HCT116 (cell line): ENCODE results near the gene SPOP. TPM values are rescaled to one million over a fixed set of nuclear protein-coding genes. Genes with fewer than 3 reads are reported as not detected.

Experiments used
- ATAC-seq: fragments of 200-7000 bp; cut with Tn5 transposase; 2 replicates; pipeline ENCODE4 v1.9.1; 2020; ENCODE audit warnings: mild to moderate bottlenecking, moderate library complexity
- BruUV-seq: library from RNA; stranded (reverse); fragments of 400-500 nt; replicated peaks from 2 replicates; lab custom pipeline; 2021; lab: Mats Ljungman, UMichigan
- CTCF ChIA-PET: fragments of 300-600 bp; sonication (Branson Sonifier 250); formaldehyde crosslinking; loops from one replicate; lab custom pipeline; 2021; ENCODE audit warnings: antibody characterized with exemption; lab: Charles Lee
- POLR2A ChIA-PET: fragments of 300-600, 350-600 bp; sonication (Branson Sonifier 250); formaldehyde crosslinking; loops from one replicate; lab custom pipeline; 2021; ENCODE audit warnings: antibody characterized with exemption; lab: Charles Lee
- RAD21 ChIA-PET, 2 experiments: fragments of 300-600 bp; sonication (Branson Sonifier 250); formaldehyde crosslinking; loops; one replicate each; lab custom pipeline; 2023; ENCODE audit warnings: low total read pairs in 2 of 2; ENCODE audit not compliant: uncharacterized antibody in 2 of 2, unreplicated experiment in 2 of 2, low non-redundant PET in 1 of 2; lab: Charles Lee
- DNase-seq: peaks from one replicate; pipeline ENCODE4 v3.0.0-alpha.2; 2010; ENCODE audit warnings: low read depth, low spot score
- H2AFZ ChIP-seq: fragments of 200-600 bp; shearing (Covaris generic), sonication (generic); 2 replicates; pipeline ENCODE4 v1.6.1; 2017; ENCODE audit warnings: low read depth, mixed run types, mixed read lengths, antibody characterized with exemption, low read length; ENCODE audit not compliant: poor library complexity, severe bottlenecking
- H3K27ac ChIP-seq: 2 replicates; pipeline ENCODE4 v1.5.1; 2012; ENCODE audit warnings: low read depth, low read length
- H3K27me3 ChIP-seq: fragments of 200-600 bp; sonication (generic); 2 replicates; pipeline ENCODE4 v1.6.1; 2016; ENCODE audit warnings: mixed run types, low read length, mixed read lengths; ENCODE audit not compliant: insufficient read depth
- H3K36me3 ChIP-seq, 2 experiments: fragments of 200-500 bp in 1 of 2; fragments of 200-600 bp in 1 of 2; sonication (Bioruptor generic) in 1 of 2; sonication (generic) in 1 of 2; 2 replicates each; pipeline versions ENCODE4 v1.5.1 to v1.6.1; 2014 to 2016; ENCODE audit warnings: low read length in 2 of 2, inconsistent platforms in 1 of 2, mixed read lengths in 1 of 2, mixed run types in 1 of 2; ENCODE audit not compliant: insufficient read depth in 2 of 2, control insufficient read depth in 1 of 2
- H3K4me1 ChIP-seq, 2 experiments: fragments of 200-600 bp in 1 of 2; sonication (generic) in 1 of 2; 2 replicates each; pipeline versions ENCODE4 v1.5.1 to v1.6.1; 2012 to 2017; ENCODE audit warnings: low read length in 2 of 2, inconsistent platforms in 1 of 2, mild to moderate bottlenecking in 1 of 2, mixed read lengths in 1 of 2, mixed run types in 1 of 2, moderate library complexity in 1 of 2; ENCODE audit not compliant: insufficient read depth in 2 of 2, control insufficient read depth in 1 of 2
- H3K4me2 ChIP-seq: fragments of 200-600 bp; sonication (generic); 2 replicates; pipeline ENCODE4 v1.6.1; 2017; ENCODE audit warnings: mixed run types, low read length, mixed read lengths
- H3K4me3 ChIP-seq, 2 experiments: fragments of 200-600 bp in 1 of 2; sonication (generic) in 1 of 2; replicated peaks in 1 of 2; 2 replicates each; pipeline ENCODE4 v1.5.1; 2011 to 2016; ENCODE audit warnings: low read length in 2 of 2, control low read depth in 1 of 2, low read depth in 1 of 2, mild to moderate bottlenecking in 1 of 2, mixed read lengths in 1 of 2, mixed run types in 1 of 2
- H3K79me2 ChIP-seq: fragments of 200-600 bp; sonication (generic); 2 replicates; pipeline ENCODE4 v1.6.1; 2017; ENCODE audit warnings: mild to moderate bottlenecking, mixed run types, low read length, moderate library complexity, mixed read lengths; ENCODE audit not compliant: insufficient read depth
- H3K9ac ChIP-seq: fragments of 200-600 bp; sonication (generic); 2 replicates; pipeline ENCODE4 v1.6.1; 2016; ENCODE audit warnings: low read length, mixed read lengths
- H3K9me2 ChIP-seq: fragments of 200-600 bp; sonication (generic), shearing (Covaris generic); 2 replicates; pipeline ENCODE4 v1.6.1; 2017; ENCODE audit warnings: mixed run types, mild to moderate bottlenecking, moderate library complexity; ENCODE audit not compliant: insufficient read depth
- H3K9me3 ChIP-seq, 2 experiments: fragments of 200-500 bp in 1 of 2; fragments of 200-600 bp in 1 of 2; sonication (Bioruptor generic) in 1 of 2; sonication (generic) in 1 of 2; 2 replicates each; pipeline ENCODE4 v1.6.1; 2014 to 2017; ENCODE audit warnings: low read length in 2 of 2, mixed read lengths in 2 of 2, inconsistent platforms in 1 of 2, low read depth in 1 of 2, mild to moderate bottlenecking in 1 of 2, mixed run types in 1 of 2, moderate library complexity in 1 of 2; ENCODE audit not compliant: control insufficient read depth in 1 of 2, insufficient read depth in 1 of 2
- H4K20me1 ChIP-seq: fragments of 200-600 bp; sonication (generic), shearing (Covaris generic); 2 replicates; pipeline ENCODE4 v1.6.1; 2017; ENCODE audit warnings: mixed run types, mild to moderate bottlenecking, moderate library complexity; ENCODE audit not compliant: insufficient read depth
- CBX3 ChIP-seq: IDR thresholded peaks from 2 replicates; pipeline ENCODE4 v1.6.1; 2012; ENCODE audit warnings: low read depth
- CEBPB ChIP-seq: IDR thresholded peaks from 2 replicates; pipeline ENCODE4 v1.6.1; 2012; ENCODE audit warnings: low read depth
- EGR1 ChIP-seq: IDR thresholded peaks from 2 replicates; pipeline ENCODE4 v1.6.1; 2012; ENCODE audit warnings: low read depth
- ELF1 ChIP-seq: IDR thresholded peaks from 2 replicates; pipeline ENCODE4 v1.6.1; 2012; ENCODE audit warnings: low read depth, borderline replicate concordance
- EZH2 ChIP-seq: fragments of 200-600 bp; sonication (generic); IDR thresholded peaks from 2 replicates; pipeline ENCODE4 v1.6.1; 2017; ENCODE audit warnings: antibody characterized with exemption, mixed run types
- EZH2phosphoT487 ChIP-seq: fragments of 200-600 bp; IDR thresholded peaks from 2 replicates; pipeline ENCODE4 v1.6.1; 2018; ENCODE audit warnings: antibody characterized with exemption, borderline replicate concordance
- JUND ChIP-seq: IDR thresholded peaks from 2 replicates; pipeline ENCODE4 v1.6.1; 2012
- POLR2A ChIP-seq: IDR thresholded peaks from 2 replicates; pipeline ENCODE4 v1.7.0; 2011; ENCODE audit warnings: borderline replicate concordance; ENCODE audit not compliant: insufficient read depth, insufficient read length; ENCODE audit errors: extremely low read depth
- POLR2AphosphoS5 ChIP-seq: IDR thresholded peaks from 2 replicates; pipeline ENCODE4 v1.6.1; 2011; ENCODE audit warnings: mild to moderate bottlenecking, low read depth, low read length, moderate library complexity
- SP1 ChIP-seq: IDR thresholded peaks from 2 replicates; pipeline ENCODE4 v1.6.1; 2012; ENCODE audit warnings: low read depth
- YY1 ChIP-seq: IDR thresholded peaks from 2 replicates; pipeline ENCODE4 v1.6.1; 2011; ENCODE audit warnings: low read length, low read depth, moderate library complexity, mild to moderate bottlenecking; ENCODE audit not compliant: insufficient replicate concordance; ENCODE audit errors: extremely low read depth
- ZNF274 ChIP-seq: fragments of 200-500 bp; sonication (Bioruptor generic); IDR thresholded peaks from 2 replicates; pipeline ENCODE4 v1.6.1; 2014; ENCODE audit warnings: mild to moderate bottlenecking, low read depth, low read length, inconsistent platforms
- intact Hi-C: fragments of 100-400 bp; cut with micrococcal nuclease; formaldehyde crosslinking; loops from 2 replicates; pipeline ENCODE4 v1.10.0; 2022
- total RNA-seq: library from RNA; stranded (reverse); gene quantifications from one replicate; pipeline ENCODE4 v1.2.1, GENCODE V29; 2021; ENCODE audit not compliant: unreplicated experiment
- TF ChIP-seq, protein P1 (sequence below), 3 experiments: fragments of 200-600 bp in 1 of 3; sonication (generic) in 1 of 3; IDR thresholded peaks in 2 of 3; conservative IDR thresholded peaks in 1 of 3; 2 replicates each; pipeline ENCODE4 v1.5.1; 2012 to 2017; ENCODE audit warnings: low read depth in 2 of 3, low read length in 2 of 3, antibody characterized with exemption in 1 of 3, borderline replicate concordance in 1 of 3, control low read depth in 1 of 3, mild to moderate bottlenecking in 1 of 3, mixed read lengths in 1 of 3, mixed run types in 1 of 3, moderate library complexity in 1 of 3; ENCODE audit not compliant: insufficient read depth in 1 of 3
- TF ChIP-seq, protein P2 (sequence below): IDR thresholded peaks from 2 replicates; pipeline ENCODE4 v1.6.1; 2012
- TF ChIP-seq, protein P3 (sequence below): IDR thresholded peaks from 2 replicates; pipeline ENCODE4 v1.6.1; 2011; ENCODE audit warnings: mild to moderate bottlenecking, low read length, moderate library complexity; ENCODE audit not compliant: insufficient replicate concordance; ENCODE audit errors: extremely low read depth

The SPOP gene
- total RNA-seq, 1 experiment from 2014 or later: 85.1 TPM

DNA sequence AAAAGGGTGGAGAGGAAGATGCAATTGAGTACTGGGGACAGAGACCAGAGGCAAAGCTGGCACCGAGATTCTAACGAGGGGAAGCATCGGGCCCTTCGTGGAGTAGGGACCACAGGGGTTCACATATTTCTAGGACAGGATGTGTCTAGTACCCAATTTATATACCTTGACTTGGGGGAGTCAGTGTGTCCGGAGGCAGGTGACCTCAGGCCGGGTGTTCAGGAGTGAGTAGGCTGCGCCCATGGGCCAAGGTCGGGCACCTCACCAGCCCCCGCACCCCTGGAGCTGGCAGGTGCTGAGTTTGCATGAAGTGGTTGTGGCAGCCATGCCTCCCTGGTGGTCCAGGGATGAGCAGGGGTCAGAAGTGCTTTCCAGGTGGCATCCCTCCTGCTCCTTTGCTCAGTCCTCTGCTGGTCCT is 110.8 kb downstream of the SPOP start:
- no TSS peak for BruUV-seq

DNA sequence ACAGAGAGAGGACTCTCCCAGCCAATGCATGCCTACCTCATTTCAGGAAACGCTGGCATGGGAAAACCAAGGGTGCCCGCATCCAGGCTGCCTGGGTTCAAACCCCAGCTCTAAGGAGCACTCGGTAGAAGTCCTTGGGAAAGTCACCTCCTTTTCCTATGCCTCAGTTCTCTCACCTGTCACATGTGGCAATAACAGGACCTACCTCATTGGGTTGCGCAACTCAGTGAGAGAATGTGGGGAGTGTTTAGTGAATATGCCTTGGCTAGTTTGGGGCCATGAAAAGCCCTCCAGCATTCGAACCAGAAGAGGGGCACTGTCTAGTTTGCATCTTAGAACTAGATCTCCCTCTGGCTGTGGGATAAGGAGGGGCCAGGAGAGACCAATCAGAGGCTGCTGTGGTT is 111.2 kb downstream of the SPOP start:
- H3K9me2 ChIP-seq: no peaks in the 10 kb centered on the region
- no peaks in the 10 kb centered on the region for H3K79me2 ChIP-seq
- peaks cover 0 to 17% of the 10 kb centered on the region in 2 experiments; a peak in 3 of 4 replicates for H3K4me1 ChIP-seq
- H3K36me3 ChIP-seq: no peaks in the 10 kb centered on the region
- no peak overlapping the region for H3K4me2 ChIP-seq
- DNase-seq: no peak
- no TSS peak for BruUV-seq
- H3K27ac ChIP-seq: no peak overlapping the region
- CTCF ChIA-PET: interaction anchor here (0.8 to 2.5 kb wide), 9 partner anchors 9 to 159 kb away, joined by 3 to 20 read pairs (median 10); partner anchors contain the start of gene SLC35B1
- RAD21 ChIA-PET: no interaction called here
- H3K9me3 ChIP-seq: no peaks in the 10 kb centered on the region
- TF ChIP-seq EZH2phosphoT487: no peak
- no peak for TF ChIP-seq ZNF274
- no peak for TF ChIP-seq JUND
- no peak for TF ChIP-seq ELF1
- TF ChIP-seq, protein P1, sequence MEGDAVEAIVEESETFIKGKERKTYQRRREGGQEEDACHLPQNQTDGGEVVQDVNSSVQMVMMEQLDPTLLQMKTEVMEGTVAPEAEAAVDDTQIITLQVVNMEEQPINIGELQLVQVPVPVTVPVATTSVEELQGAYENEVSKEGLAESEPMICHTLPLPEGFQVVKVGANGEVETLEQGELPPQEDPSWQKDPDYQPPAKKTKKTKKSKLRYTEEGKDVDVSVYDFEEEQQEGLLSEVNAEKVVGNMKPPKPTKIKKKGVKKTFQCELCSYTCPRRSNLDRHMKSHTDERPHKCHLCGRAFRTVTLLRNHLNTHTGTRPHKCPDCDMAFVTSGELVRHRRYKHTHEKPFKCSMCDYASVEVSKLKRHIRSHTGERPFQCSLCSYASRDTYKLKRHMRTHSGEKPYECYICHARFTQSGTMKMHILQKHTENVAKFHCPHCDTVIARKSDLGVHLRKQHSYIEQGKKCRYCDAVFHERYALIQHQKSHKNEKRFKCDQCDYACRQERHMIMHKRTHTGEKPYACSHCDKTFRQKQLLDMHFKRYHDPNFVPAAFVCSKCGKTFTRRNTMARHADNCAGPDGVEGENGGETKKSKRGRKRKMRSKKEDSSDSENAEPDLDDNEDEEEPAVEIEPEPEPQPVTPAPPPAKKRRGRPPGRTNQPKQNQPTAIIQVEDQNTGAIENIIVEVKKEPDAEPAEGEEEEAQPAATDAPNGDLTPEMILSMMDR (IDR thresholded peaks at IDR 0.05 in 2 of 3, conservative IDR thresholded peaks at IDR 0.05 in 1 of 3; ENCODE audit: borderline replicate concordance in 1 of 3, insufficient read depth in 1 of 3, low read depth in 2 of 3, low read length in 2 of 3): no peak
- TF ChIP-seq SP1: no peak
- no peak for TF ChIP-seq EZH2
- TF ChIP-seq YY1: no peak
- no peak for TF ChIP-seq CBX3
- TF ChIP-seq EGR1: no peak
- TF ChIP-seq, protein P2, sequence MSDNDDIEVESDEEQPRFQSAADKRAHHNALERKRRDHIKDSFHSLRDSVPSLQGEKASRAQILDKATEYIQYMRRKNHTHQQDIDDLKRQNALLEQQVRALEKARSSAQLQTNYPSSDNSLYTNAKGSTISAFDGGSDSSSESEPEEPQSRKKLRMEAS: no peak
- no peak for TF ChIP-seq POLR2AphosphoS5
- no peak for TF ChIP-seq CEBPB
- TF ChIP-seq, protein P3, sequence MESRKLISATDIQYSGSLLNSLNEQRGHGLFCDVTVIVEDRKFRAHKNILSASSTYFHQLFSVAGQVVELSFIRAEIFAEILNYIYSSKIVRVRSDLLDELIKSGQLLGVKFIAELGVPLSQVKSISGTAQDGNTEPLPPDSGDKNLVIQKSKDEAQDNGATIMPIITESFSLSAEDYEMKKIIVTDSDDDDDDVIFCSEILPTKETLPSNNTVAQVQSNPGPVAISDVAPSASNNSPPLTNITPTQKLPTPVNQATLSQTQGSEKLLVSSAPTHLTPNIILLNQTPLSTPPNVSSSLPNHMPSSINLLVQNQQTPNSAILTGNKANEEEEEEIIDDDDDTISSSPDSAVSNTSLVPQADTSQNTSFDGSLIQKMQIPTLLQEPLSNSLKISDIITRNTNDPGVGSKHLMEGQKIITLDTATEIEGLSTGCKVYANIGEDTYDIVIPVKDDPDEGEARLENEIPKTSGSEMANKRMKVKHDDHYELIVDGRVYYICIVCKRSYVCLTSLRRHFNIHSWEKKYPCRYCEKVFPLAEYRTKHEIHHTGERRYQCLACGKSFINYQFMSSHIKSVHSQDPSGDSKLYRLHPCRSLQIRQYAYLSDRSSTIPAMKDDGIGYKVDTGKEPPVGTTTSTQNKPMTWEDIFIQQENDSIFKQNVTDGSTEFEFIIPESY: no peak
- TF ChIP-seq POLR2A: no peak
- no peak overlapping the region for H2AFZ ChIP-seq
- no peak overlapping the region for H3K4me3 ChIP-seq
- H4K20me1 ChIP-seq: no peaks in the 10 kb centered on the region
- POLR2A ChIA-PET: no interaction called here
- intact Hi-C loops: loop anchor here (1.0 to 5.0 kb wide), 2 partner anchors 285 to 631 kb away; no protein-coding TSS in a partner anchor
- ATAC-seq: no peak
- no peaks in the 10 kb centered on the region; the same call in 1 of the 2 replicates for H3K27me3 ChIP-seq
- H3K9ac ChIP-seq: no peak overlapping the region

More for the DNA sequence above, 110.8 kb downstream of the SPOP start:
- TF ChIP-seq POLR2A: no peak
- H3K9ac ChIP-seq: no peak overlapping the region
- no peak overlapping the region for H3K27ac ChIP-seq
- H3K4me2 ChIP-seq: no peak overlapping the region
- H3K4me3 ChIP-seq: no peak overlapping the region
- no peaks in the 10 kb centered on the region for H3K9me2 ChIP-seq
- RAD21 ChIA-PET: interaction anchor here (0.6 to 1.2 kb wide), 8 partner anchors 37 to 431 kb away, joined by 3 to 10 read pairs (median 5); partner anchors contain the start of gene SLC35B1 (in 1 of the 2)
- H3K4me1 ChIP-seq: peaks cover 0 to 17% of the 10 kb centered on the region in 2 experiments; a peak in 3 of 4 replicates
- intact Hi-C loops: loop anchor here (1.0 to 5.0 kb wide), 2 partner anchors 284 to 630 kb away; no protein-coding TSS in a partner anchor
- no peak for ATAC-seq
- no peak for DNase-seq
- CTCF ChIA-PET: interaction anchor here (0.5 to 5.9 kb wide), 17 partner anchors 10 to 430 kb away, joined by 3 to 86 read pairs (median 5); partner anchors contain the start of gene SLC35B1
- no peaks in the 10 kb centered on the region; the same call in 1 of the 2 replicates for H3K27me3 ChIP-seq
- POLR2A ChIA-PET: interaction anchor here (1.0 to 1.1 kb wide), 3 partner anchors 129 to 430 kb away, joined by 3 to 4 read pairs (median 4); partner anchors contain the start of gene SLC35B1
- H3K36me3 ChIP-seq: no peaks in the 10 kb centered on the region
- no peaks in the 10 kb centered on the region for H4K20me1 ChIP-seq
- no peaks in the 10 kb centered on the region for H3K9me3 ChIP-seq
- no peak overlapping the region for H2AFZ ChIP-seq
- no peaks in the 10 kb centered on the region for H3K79me2 ChIP-seq
